SK-N-SH (cell line): ENCODE results near the gene VEGFD. TPM values are rescaled to one million over a fixed set of nuclear protein-coding genes. Genes with fewer than 3 reads are reported as not detected.

Experiments used
- CTCF ChIA-PET: fragments of 300-600, 350-600 bp; formaldehyde crosslinking; extraction: SDS; loops from one replicate; lab custom pipeline; 2021; lab: Yijun Ruan, JAX
- POLR2A ChIA-PET: fragments of 350-600 bp; sonication (Branson Sonifier 250); formaldehyde crosslinking; extraction: SDS; loops from one replicate; lab custom pipeline; 2020; ENCODE audit warnings: antibody characterized with exemption, inconsistent platforms; lab: Yijun Ruan, JAX
- DNase-seq: peaks from one replicate; pipeline ENCODE4 v3.0.0; 2012
- H2AFZ ChIP-seq: fragments of 200-600 bp; sonication (generic); 2 replicates; pipeline ENCODE4 v1.8.1; 2016; ENCODE audit warnings: antibody characterized with exemption, mild to moderate bottlenecking, low read depth
- H3F3A ChIP-seq: fragments of 200-600 bp; sonication (generic); replicated peaks from 2 replicates; pipeline ENCODE3; 2016; ENCODE audit warnings: antibody characterized with exemption, mild to moderate bottlenecking; ENCODE audit not compliant: insufficient read depth
- H3K27ac ChIP-seq, 2 experiments: fragments of 200-500 bp in 1 of 2; fragments of 200-600 bp in 1 of 2; sonication (Bioruptor generic) in 1 of 2; sonication (generic), shearing (Covaris generic) in 1 of 2; 2 replicates each; pipeline versions ENCODE4 v1.5.1 to v1.6.1; 2014 to 2016; ENCODE audit warnings: low read depth in 2 of 2, inconsistent platforms in 1 of 2, low read length in 1 of 2, mild to moderate bottlenecking in 1 of 2, mixed read lengths in 1 of 2
- H3K27me3 ChIP-seq: fragments of 200-600 bp; sonication (generic), shearing (Covaris generic); 2 replicates; pipeline ENCODE4 v1.6.1; 2016; ENCODE audit warnings: mixed run types; ENCODE audit not compliant: insufficient read depth
- H3K36me3 ChIP-seq, 2 experiments: fragments of 200-500 bp in 1 of 2; fragments of 200-600 bp in 1 of 2; sonication (Bioruptor generic) in 1 of 2; sonication (generic) in 1 of 2; replicated peaks in 1 of 2; 2 replicates each; pipeline versions ENCODE3 to v1.5.1; 2014 to 2016; ENCODE audit warnings: low read length in 1 of 2, mild to moderate bottlenecking in 1 of 2; ENCODE audit not compliant: insufficient read depth in 2 of 2, control insufficient read depth in 1 of 2
- H3K4me1 ChIP-seq, 2 experiments: fragments of 200-500 bp in 1 of 2; fragments of 200-600 bp in 1 of 2; sonication (Bioruptor generic) in 1 of 2; sonication (generic), shearing (Covaris generic) in 1 of 2; 2 replicates each; pipeline versions ENCODE4 v1.5.1 to v1.6.1; 2014 to 2016; ENCODE audit warnings: low read depth in 1 of 2, low read length in 1 of 2, mixed run types in 1 of 2; ENCODE audit not compliant: insufficient read depth in 2 of 2, control insufficient read depth in 1 of 2
- H3K4me2 ChIP-seq: fragments of 200-600 bp; sonication (generic), shearing (Covaris generic); 2 replicates; pipeline ENCODE4 v1.6.1; 2017; ENCODE audit warnings: mixed run types
- H3K4me3 ChIP-seq, 2 experiments: fragments of 200-500 bp in 1 of 2; fragments of 200-600 bp in 1 of 2; sonication (Bioruptor generic) in 1 of 2; sonication (generic), shearing (Covaris generic) in 1 of 2; 2 replicates each; pipeline versions ENCODE4 v1.5.1 to v1.8.1; 2014 to 2016; ENCODE audit warnings: low read depth in 2 of 2, inconsistent platforms in 1 of 2, low read length in 1 of 2, mild to moderate bottlenecking in 1 of 2, mixed read lengths in 1 of 2, moderate library complexity in 1 of 2
- H3K79me2 ChIP-seq: fragments of 200-600 bp; sonication (generic); 2 replicates; pipeline ENCODE4 v1.8.1; 2017; ENCODE audit warnings: mild to moderate bottlenecking; ENCODE audit not compliant: insufficient read depth
- H3K9ac ChIP-seq: fragments of 200-600 bp; sonication (generic); 2 replicates; pipeline ENCODE4 v1.6.1; 2017; ENCODE audit warnings: mixed run types
- H3K9me2 ChIP-seq: fragments of 200-600 bp; sonication (generic); 2 replicates; pipeline ENCODE4 v1.6.1; 2017; ENCODE audit warnings: mixed run types
- H3K9me3 ChIP-seq: fragments of 200-600 bp; sonication (generic); 2 replicates; pipeline ENCODE4 v1.6.1; 2017; ENCODE audit warnings: mixed run types, mild to moderate bottlenecking, moderate library complexity
- H4K20me1 ChIP-seq: fragments of 200-600 bp; sonication (generic); 2 replicates; pipeline ENCODE4 v1.6.1; 2017; ENCODE audit warnings: mild to moderate bottlenecking, mixed run types; ENCODE audit not compliant: insufficient read depth
- EZH2phosphoT487 ChIP-seq: fragments of 200-600 bp; sonication (generic); IDR thresholded peaks from 2 replicates; pipeline ENCODE4 v1.6.1; 2017; ENCODE audit warnings: low read depth, mixed run types, mild to moderate bottlenecking, antibody characterized with exemption, moderate library complexity, borderline replicate concordance
- GABPA ChIP-seq: IDR thresholded peaks from 2 replicates; pipeline ENCODE4 v1.4.0; 2012; ENCODE audit warnings: low read depth, mild to moderate bottlenecking
- MEF2A ChIP-seq: IDR thresholded peaks from 2 replicates; pipeline ENCODE4 v1.4.0; 2012; ENCODE audit warnings: low read depth, borderline replicate concordance
- MXI1 ChIP-seq: IDR thresholded peaks from 2 replicates; pipeline ENCODE4 v1.6.1; 2012; ENCODE audit warnings: mild to moderate bottlenecking, low read depth, low read length, improper control_type of control experiment
- PBX3 ChIP-seq: IDR thresholded peaks from 2 replicates; pipeline ENCODE4; 2012
- POLR2AphosphoS5 ChIP-seq: IDR thresholded peaks from 2 replicates; pipeline ENCODE4 v1.6.1; 2012; ENCODE audit warnings: low read depth, low read length
- RXRA ChIP-seq: IDR thresholded peaks from 2 replicates; pipeline ENCODE4 v1.4.0; 2012; ENCODE audit warnings: low read depth, mild to moderate bottlenecking, borderline replicate concordance
- SMC3 ChIP-seq: IDR thresholded peaks from 2 replicates; pipeline ENCODE4 v1.6.1; 2012; ENCODE audit warnings: low read depth, low read length, improper control_type of control experiment
- USF1 ChIP-seq: IDR thresholded peaks from 2 replicates; pipeline ENCODE4 v1.4.0; 2012; ENCODE audit warnings: low read depth, borderline replicate concordance
- USF2 ChIP-seq: fragments of 150-350 bp; IDR thresholded peaks from 2 replicates; pipeline ENCODE4 v1.6.1; 2017; ENCODE audit warnings: antibody characterized with exemption, low read length, low read depth, borderline replicate concordance
- ZBTB33 ChIP-seq: IDR thresholded peaks from 2 replicates; pipeline ENCODE4 v1.4.0; 2012; ENCODE audit warnings: low read depth, borderline replicate concordance
- WGBS: methylation state at CpG from one replicate; pipeline ENCODE4 v1.1.6; 2017; ENCODE audit warnings: low lambda C conversion rate; 5-methylcytosine and 5-hydroxymethylcytosine counted together
- polyA plus RNA-seq, 3 experiments: library from polyadenylated mRNA; depleted of rRNA; stranded (reverse); fragments of >200 nt; gene quantifications; 2 replicates each; pipeline ENCODE4 v1.2.3, GENCODE V29; 2012

The VEGFD gene
- polyA plus RNA-seq, 1 of the 3 experiments (the other 2 are of a cell fraction), result 5.3 TPM

GRCh38 chrX:15343075-15343476 lies 41.1 kb downstream of the VEGFD start:
- 30% methylated on average over 5 of the region's 5 CpGs for WGBS
- Histone ChIP-seq H3K9me3 (no peaks in the 10 kb centered on the region), H3K27me3 (peaks cover 8% of the 10 kb centered on the region; the same call in 1 of the 2 replicates), H3F3A (no peaks in the 10 kb centered on the region), H3K4me1 (peaks cover 0 to 3% of the 10 kb centered on the region in 2 experiments; a peak in 1 of 4 replicates), H2AFZ (no peak overlapping the region), H3K9ac (no peak overlapping the region), H3K4me3 (no peak overlapping the region), H4K20me1 (no peaks in the 10 kb centered on the region), H3K4me2 (no peak overlapping the region), H3K9me2 (no peaks in the 10 kb centered on the region), H3K79me2 (no peaks in the 10 kb centered on the region), H3K27ac (peak overlapping the region in 1 of 2 experiments; percentile 1; a peak in 1 of 4 replicates), H3K36me3 (no peaks in the 10 kb centered on the region)
- ChIA-PET CTCF (interaction anchor here (0.7 to 1.8 kb wide), 3 partner anchors 63 to 126 kb away, joined by 3 to 5 read pairs (median 3); no protein-coding TSS in a partner anchor), POLR2A (interaction anchor here (0.6 kb wide), 1 partner anchor 1377 kb away, joined by 6 read pairs; no protein-coding TSS in a partner anchor)
- no peak for DNase-seq
- TF ChIP-seq GABPA (no peak), USF1 (no peak), PBX3 (0 out of 2 replicates have a peak, but pooled peaks have one; percentile 33), USF2 (no peak), SMC3 (no peak)

- 93% methylated on average over 2 of the region's 2 CpGs for WGBS
- no peaks in the 10 kb centered on the region for H3K79me2 ChIP-seq
- H3K36me3 ChIP-seq, result no peaks in the 10 kb centered on the region
- H3F3A ChIP-seq, result no peaks in the 10 kb centered on the region
- POLR2A ChIA-PET, result no interaction called here
- peaks cover 8% of the 10 kb centered on the region; the same call in 1 of the 2 replicates for H3K27me3 ChIP-seq
- H3K9me2 ChIP-seq, result no peaks in the 10 kb centered on the region
- no peak overlapping the region for H3K9ac ChIP-seq
- no peak for DNase-seq
- TF ChIP-seq EZH2phosphoT487 (no peak), USF1 (no peak), MXI1 (no peak), GABPA (no peak), ZBTB33 (no peak), POLR2AphosphoS5 (no peak), MEF2A (no peak), RXRA (no peak)
- H3K4me2 ChIP-seq, result no peak overlapping the region
- no peak overlapping the region for H3K27ac ChIP-seq
- H3K4me1 ChIP-seq, result peaks cover 0 to 3% of the 10 kb centered on the region in 2 experiments; a peak in 1 of 4 replicates
- H2AFZ ChIP-seq, result no peak overlapping the region
- no peak overlapping the region for H3K4me3 ChIP-seq
- H4K20me1 ChIP-seq, result no peaks in the 10 kb centered on the region
- CTCF ChIA-PET, result no interaction called here
- H3K9me3 ChIP-seq, result no peaks in the 10 kb centered on the region
These were observed 43.3 kb downstream of the VEGFD start for GRCh38 chrX:15340867-15341266.
